H9 (cell line): ENCODE results near the gene RAF1. TPM values are rescaled to one million over a fixed set of nuclear protein-coding genes. Genes with fewer than 3 reads are reported as not detected.
A peak's percentile ranks its signal among the peaks of the same experiment; 100 is the strongest.

ENCODE experiments used
- DNase-seq: peaks from one replicate; pipeline ENCODE4 v3.0.0-alpha.2; 2017
- H2AFZ ChIP-seq: one replicate; pipeline ENCODE4 v1.6.1; 2013; ENCODE audit warnings: mild to moderate bottlenecking, low read length, control low read depth, moderate library complexity
- H2AK5ac ChIP-seq: 2 replicates; pipeline ENCODE4 v1.6.1; 2013; ENCODE audit warnings: low read length, control low read depth, mixed read lengths; ENCODE audit not compliant: insufficient read length
- H2BK120ac ChIP-seq: one replicate; pipeline ENCODE4 v1.6.1; 2013; ENCODE audit warnings: low read depth, mild to moderate bottlenecking, low read length, control low read depth, inconsistent platforms; ENCODE audit not compliant: poor library complexity, severe bottlenecking
- H2BK12ac ChIP-seq: 2 replicates; pipeline ENCODE4 v1.6.1; 2013; ENCODE audit warnings: low read length, control low read depth, mixed read lengths, low read depth; ENCODE audit not compliant: insufficient read length
- H2BK15ac ChIP-seq: 2 replicates; pipeline ENCODE4 v1.6.1; 2013; ENCODE audit warnings: low read depth, low read length, control low read depth
- H2BK20ac ChIP-seq: one replicate; pipeline ENCODE4 v1.6.1; 2013; ENCODE audit warnings: low read depth, mild to moderate bottlenecking, low read length, control low read depth, inconsistent platforms; ENCODE audit not compliant: poor library complexity, severe bottlenecking
- H2BK5ac ChIP-seq: 2 replicates; pipeline ENCODE4 v1.6.1; 2013; ENCODE audit warnings: low read length, control low read depth, mixed read lengths; ENCODE audit not compliant: insufficient read length
- H3K14ac ChIP-seq: 2 replicates; pipeline ENCODE4 v1.6.1; 2013; ENCODE audit warnings: low read length, control low read depth; ENCODE audit not compliant: insufficient read depth
- H3K18ac ChIP-seq: 2 replicates; pipeline ENCODE4 v1.6.1; 2013; ENCODE audit warnings: low read depth, mild to moderate bottlenecking, mixed read lengths, low read length, control low read depth; ENCODE audit not compliant: insufficient read length
- H3K23ac ChIP-seq: 2 replicates; pipeline ENCODE4 v1.6.1; 2013; ENCODE audit warnings: low read length, control low read depth, mixed read lengths, low read depth; ENCODE audit not compliant: insufficient read length
- H3K23me2 ChIP-seq: 2 replicates; pipeline ENCODE4 v1.6.1; 2013; ENCODE audit warnings: low read depth, mild to moderate bottlenecking, mixed read lengths, low read length, control low read depth; ENCODE audit not compliant: insufficient read length, poor library complexity, severe bottlenecking
- H3K27ac ChIP-seq: 2 replicates; pipeline ENCODE4 v1.5.1; 2013; ENCODE audit warnings: low read length, control low read depth, mixed read lengths, low read depth; ENCODE audit not compliant: insufficient read length
- H3K27me3 ChIP-seq: 2 replicates; pipeline ENCODE4 v1.6.1; 2013; ENCODE audit warnings: low read length, control low read depth, inconsistent platforms; ENCODE audit not compliant: insufficient read depth
- H3K4ac ChIP-seq: 2 replicates; pipeline ENCODE4 v1.6.1; 2013; ENCODE audit warnings: low read depth, mild to moderate bottlenecking, control low read depth, inconsistent platforms, low read length, moderate library complexity
- H3K4me1 ChIP-seq: 2 replicates; pipeline ENCODE4 v1.6.1; 2013; ENCODE audit warnings: low read length, control low read depth, inconsistent platforms; ENCODE audit not compliant: insufficient read depth
- H3K4me2 ChIP-seq: 2 replicates; pipeline ENCODE4 v1.6.1; 2013; ENCODE audit warnings: low read length, control low read depth, mixed read lengths; ENCODE audit not compliant: insufficient read length, insufficient read depth
- H3K56ac ChIP-seq: 2 replicates; pipeline ENCODE4 v1.6.1; 2013; ENCODE audit warnings: low read depth, mild to moderate bottlenecking, mixed read lengths, low read length, control low read depth; ENCODE audit not compliant: insufficient read length
- H3K79me1 ChIP-seq: 2 replicates; pipeline ENCODE4 v1.6.1; 2013; ENCODE audit warnings: low read depth, mild to moderate bottlenecking, moderate library complexity, low read length, control low read depth, inconsistent platforms; ENCODE audit not compliant: insufficient read depth, poor library complexity, severe bottlenecking
- H3K79me2 ChIP-seq: 2 replicates; pipeline ENCODE4 v1.6.1; 2013; ENCODE audit warnings: low read length, control low read depth, inconsistent platforms; ENCODE audit not compliant: insufficient read depth
- H3K9ac ChIP-seq: 2 replicates; pipeline ENCODE4 v1.6.1; 2013; ENCODE audit warnings: low read length, control low read depth, mixed read lengths; ENCODE audit not compliant: insufficient read length; ENCODE audit errors: extremely low read depth
- H3K9me3 ChIP-seq: one replicate; pipeline ENCODE4 v1.6.1; 2013; ENCODE audit warnings: low read depth, low read length, inconsistent platforms; ENCODE audit not compliant: control insufficient read depth
- H3T11ph ChIP-seq: one replicate; pipeline ENCODE4 v1.6.1; 2013; ENCODE audit warnings: mild to moderate bottlenecking, low read length, control low read depth, inconsistent platforms
- H4K20me1 ChIP-seq: one replicate; pipeline ENCODE4 v1.6.1; 2013; ENCODE audit not compliant: control insufficient read depth, insufficient read length, insufficient read depth
- H4K5ac ChIP-seq: 2 replicates; pipeline ENCODE4 v1.6.1; 2013; ENCODE audit warnings: low read depth, mild to moderate bottlenecking, mixed read lengths, low read length, control low read depth; ENCODE audit not compliant: insufficient read length
- H4K8ac ChIP-seq: replicated peaks from 2 replicates; pipeline ENCODE4 v1.6.1; 2013; ENCODE audit warnings: low read length, control low read depth, mixed read lengths, low read depth; ENCODE audit not compliant: insufficient read length
- H4K91ac ChIP-seq: 2 replicates; pipeline ENCODE4 v1.6.1; 2013; ENCODE audit warnings: low read depth, mild to moderate bottlenecking, moderate library complexity, mixed read lengths, low read length, control low read depth; ENCODE audit not compliant: insufficient read length
- H3K27ac Mint-ChIP-seq, 3 experiments: 2 replicates in 2 of 3; 3 replicates in 1 of 3; pipeline ENCODE4 v1.8.0; 2020 to 2021; ENCODE audit warnings: mixed read lengths in 3 of 3, mild to moderate bottlenecking in 1 of 3, moderate library complexity in 1 of 3
- H3K27me3 Mint-ChIP-seq: 2 replicates; pipeline ENCODE4 v1.8.0; 2021; ENCODE audit warnings: low read depth, mild to moderate bottlenecking, moderate library complexity, mixed read lengths
- H3K36me3 Mint-ChIP-seq, 3 experiments: 2 replicates in 2 of 3; 3 replicates in 1 of 3; pipeline ENCODE4 v1.8.0; 2020 to 2021; ENCODE audit warnings: low read depth in 3 of 3, mixed read lengths in 3 of 3; ENCODE audit not compliant: insufficient read depth in 1 of 3
- H3K4me1 Mint-ChIP-seq, 2 experiments: 2 replicates each; pipeline ENCODE4 v1.8.0; 2020; ENCODE audit warnings: mixed read lengths in 2 of 2
- H3K4me3 Mint-ChIP-seq, 2 experiments: 2 replicates in 1 of 2; 3 replicates in 1 of 2; pipeline ENCODE4 v1.8.0; 2020 to 2021; ENCODE audit warnings: mild to moderate bottlenecking in 2 of 2, mixed read lengths in 2 of 2, moderate library complexity in 1 of 2
- H3K9me3 Mint-ChIP-seq, 2 experiments: 2 replicates in 1 of 2; 3 replicates in 1 of 2; pipeline ENCODE4 v1.8.0; 2020; ENCODE audit warnings: mild to moderate bottlenecking in 2 of 2, mixed read lengths in 2 of 2, moderate library complexity in 1 of 2
- WGBS: extraction: QIAGEN DNeasy Blood & Tissue Kit; methylation state at CpG from one replicate; pipeline ENCODE4 v1.1.7; 2013; ENCODE audit warnings: missing lambda C conversion rate, low lambda C conversion rate, mixed read lengths; ENCODE audit not compliant: insufficient read length; ENCODE audit errors: extremely low coverage; 5-methylcytosine and 5-hydroxymethylcytosine counted together
- total RNA-seq: library from RNA; stranded (reverse); gene quantifications from 2 replicates; pipeline ENCODE4 v1.2.1, GENCODE V29; 2021
- TF ChIP-seq, protein P1 (sequence below): fragments of 200-600 bp; sonication (generic); conservative IDR thresholded peaks from 3 replicates; pipeline ENCODE4 v1.8.0; 2021; ENCODE audit warnings: antibody characterized with exemption, mild to moderate bottlenecking

The RAF1 gene
- total RNA-seq, 1 experiment from 2014 or later: 112 TPM

DNA sequence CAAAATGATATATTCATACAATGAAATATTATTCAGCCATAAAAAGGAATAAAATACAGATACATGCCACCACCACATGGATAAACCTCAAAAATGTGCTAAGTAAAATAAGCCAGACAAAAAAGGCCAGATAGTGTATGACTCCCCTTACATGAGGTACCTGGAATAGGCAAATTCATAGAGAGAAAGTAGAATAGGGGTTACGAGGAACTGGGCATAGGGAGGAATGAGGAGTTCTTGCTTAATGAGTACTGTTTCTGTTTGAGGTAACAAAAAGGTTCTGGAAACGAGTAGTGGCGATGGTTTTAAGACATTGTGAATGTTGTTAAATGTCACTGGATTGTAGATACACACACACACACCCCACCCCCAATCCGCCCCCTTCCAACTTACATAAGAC, 8.2 kb downstream of the RAF1 start:
- Histone ChIP-seq H3K4ac (no peak overlapping the region), H3K56ac (no peak overlapping the region), H3K79me2 (peaks cover 66% of the 10 kb centered on the region; the same call in 1 of the 2 replicates), H3K27ac (no peak overlapping the region), H3K9me3 (no peaks in the 10 kb centered on the region), H2AFZ (no peak overlapping the region), H3K18ac (no peak overlapping the region), H3K9ac (no peak overlapping the region), H2BK5ac (no peak overlapping the region), H4K5ac (no peak overlapping the region), H2BK15ac (no peak overlapping the region), H2BK120ac (no peak overlapping the region), H3K14ac (no peak overlapping the region), H2BK20ac (no peak overlapping the region), H3T11ph (no peak overlapping the region), H4K20me1 (no peaks in the 10 kb centered on the region), H4K8ac (no peak overlapping the region), H2AK5ac (no peak overlapping the region), H3K4me1 (no peaks in the 10 kb centered on the region; the same call in 1 of the 2 replicates), H3K4me2 (no peak overlapping the region), H4K91ac (no peak overlapping the region), H3K23me2 (no peaks in the 10 kb centered on the region), H3K79me1 (peaks cover 11% of the 10 kb centered on the region), H3K27me3 (no peaks in the 10 kb centered on the region), H3K23ac (no peak overlapping the region), H2BK12ac (no peak overlapping the region)
- Mint-ChIP-seq H3K4me3 (no peak overlapping the region), H3K36me3 (peaks cover 0 to 1% (median 1%) of the 10 kb centered on the region in 3 experiments; a peak in 2 of 7 replicates), H3K9me3 (no peaks in the 10 kb centered on the region), H3K27ac (peak overlapping the region in 1 of 3 experiments; percentile 82; a peak in 2 of 7 replicates), H3K4me1 (peaks cover 31 to 33% of the 10 kb centered on the region in 2 experiments), H3K27me3 (no peaks in the 10 kb centered on the region)
- TF ChIP-seq, protein P1, sequence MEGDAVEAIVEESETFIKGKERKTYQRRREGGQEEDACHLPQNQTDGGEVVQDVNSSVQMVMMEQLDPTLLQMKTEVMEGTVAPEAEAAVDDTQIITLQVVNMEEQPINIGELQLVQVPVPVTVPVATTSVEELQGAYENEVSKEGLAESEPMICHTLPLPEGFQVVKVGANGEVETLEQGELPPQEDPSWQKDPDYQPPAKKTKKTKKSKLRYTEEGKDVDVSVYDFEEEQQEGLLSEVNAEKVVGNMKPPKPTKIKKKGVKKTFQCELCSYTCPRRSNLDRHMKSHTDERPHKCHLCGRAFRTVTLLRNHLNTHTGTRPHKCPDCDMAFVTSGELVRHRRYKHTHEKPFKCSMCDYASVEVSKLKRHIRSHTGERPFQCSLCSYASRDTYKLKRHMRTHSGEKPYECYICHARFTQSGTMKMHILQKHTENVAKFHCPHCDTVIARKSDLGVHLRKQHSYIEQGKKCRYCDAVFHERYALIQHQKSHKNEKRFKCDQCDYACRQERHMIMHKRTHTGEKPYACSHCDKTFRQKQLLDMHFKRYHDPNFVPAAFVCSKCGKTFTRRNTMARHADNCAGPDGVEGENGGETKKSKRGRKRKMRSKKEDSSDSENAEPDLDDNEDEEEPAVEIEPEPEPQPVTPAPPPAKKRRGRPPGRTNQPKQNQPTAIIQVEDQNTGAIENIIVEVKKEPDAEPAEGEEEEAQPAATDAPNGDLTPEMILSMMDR: no peak
- no peak for DNase-seq
- no CpG with 5 or more reads among the region's 4 CpGs for WGBS
